Hypothalamus (tissue), 51 donors: ENCODE measurements around the gene LRP2.
A peak's percentile ranks its signal among the peaks of the same experiment; 100 is the strongest.
"Not testable (repeated sequence)": the region's sequence is repeated elsewhere in the genome, so short reads cannot be mapped to it uniquely, and the experiment has no call there.

ENCODE experiments used
- DNase-seq, 51 donors: peaks; one replicate each; lab custom pipeline; 2025; lab: John Stamatoyannopoulos, UW

LRP2 gene

DNA sequence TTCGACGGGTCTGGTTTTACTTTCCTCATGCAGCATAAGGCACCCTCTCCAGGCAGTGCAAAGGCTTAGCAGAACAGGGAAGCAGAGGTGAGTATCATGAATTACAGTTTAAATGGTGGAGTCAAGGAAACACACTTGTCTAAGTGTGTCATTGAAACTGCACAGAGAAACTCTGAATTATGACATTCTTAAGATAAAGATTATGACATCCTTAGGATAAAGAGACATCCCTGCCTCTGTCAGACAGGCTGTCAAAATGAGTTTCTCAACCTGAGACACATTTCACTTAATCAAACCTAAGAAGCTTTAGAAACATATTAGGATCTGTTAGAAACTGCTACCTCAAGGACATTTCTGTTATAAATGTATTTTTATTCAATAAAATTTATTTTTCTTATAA is 179.8 kb downstream of the LRP2 start:
- DNase-seq: no peak

DNA sequence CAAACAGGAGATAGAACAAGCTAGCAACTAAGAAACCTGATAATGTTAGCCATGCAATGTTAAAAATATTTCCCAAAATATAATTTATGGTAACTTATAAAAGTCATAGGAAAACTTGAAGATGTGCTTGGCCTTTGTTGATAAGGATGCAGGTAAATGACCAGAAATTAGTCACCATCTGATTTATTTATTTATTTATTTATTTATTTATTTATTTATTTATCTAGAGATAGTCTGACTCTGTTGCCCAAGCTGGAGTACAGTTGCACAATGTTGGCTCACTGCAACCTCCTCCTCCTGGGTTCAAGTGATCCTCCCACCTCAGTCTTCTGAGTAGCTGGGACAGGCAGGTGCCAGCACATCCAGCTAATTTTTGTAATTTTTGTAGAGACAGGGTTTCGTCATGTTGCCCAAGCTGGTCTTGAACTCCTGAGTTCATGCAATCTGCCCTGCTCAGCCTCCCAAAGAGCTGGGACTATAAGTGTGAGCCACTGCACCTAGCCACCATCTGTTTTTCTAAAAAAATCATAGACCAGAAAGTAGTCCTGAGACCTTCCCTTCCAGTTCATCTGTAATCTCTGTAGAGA is 183.4 kb downstream of the LRP2 start:
- no peak for DNase-seq

DNA sequence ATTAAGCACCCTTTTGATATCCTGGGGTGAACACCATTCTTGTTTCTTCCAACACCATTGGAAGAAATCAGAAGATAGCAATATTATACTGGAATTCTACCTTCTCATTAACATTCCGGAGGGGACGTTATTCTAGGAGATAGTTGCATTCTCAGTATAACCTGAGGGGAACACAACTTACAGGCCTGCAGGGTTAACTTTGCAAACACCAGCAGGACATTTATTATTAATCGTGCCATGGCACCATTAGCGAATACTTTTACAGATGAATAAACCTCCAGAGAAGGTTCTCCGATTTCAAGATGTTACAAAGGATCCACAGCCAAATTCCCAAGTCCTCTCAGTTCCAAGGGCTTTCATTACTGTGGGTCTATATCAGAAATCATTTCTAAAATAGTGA is 184.0 kb downstream of the LRP2 start:
- no peak for DNase-seq

DNA sequence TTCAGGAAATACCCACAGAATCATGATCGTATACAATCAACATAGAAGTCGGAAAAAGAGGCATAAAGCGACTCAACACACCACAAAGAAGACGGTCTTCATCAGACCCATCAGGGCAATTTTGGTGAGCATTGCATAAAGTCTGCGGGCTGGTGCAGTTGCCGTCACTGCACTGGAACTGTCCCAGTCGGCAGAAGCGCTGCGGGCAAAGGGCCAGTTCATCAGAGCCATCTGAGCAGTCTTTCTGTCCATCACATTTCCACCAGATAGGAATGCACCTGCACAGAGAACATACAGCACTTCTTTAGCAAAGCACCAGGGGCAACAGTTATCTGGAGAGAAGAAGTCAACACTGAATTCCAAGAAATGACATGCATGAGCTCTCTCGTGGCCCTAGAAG is 187.2 kb downstream of the LRP2 start:
- DNase-seq: peak in 1 of 51 donors; percentile 19

DNA sequence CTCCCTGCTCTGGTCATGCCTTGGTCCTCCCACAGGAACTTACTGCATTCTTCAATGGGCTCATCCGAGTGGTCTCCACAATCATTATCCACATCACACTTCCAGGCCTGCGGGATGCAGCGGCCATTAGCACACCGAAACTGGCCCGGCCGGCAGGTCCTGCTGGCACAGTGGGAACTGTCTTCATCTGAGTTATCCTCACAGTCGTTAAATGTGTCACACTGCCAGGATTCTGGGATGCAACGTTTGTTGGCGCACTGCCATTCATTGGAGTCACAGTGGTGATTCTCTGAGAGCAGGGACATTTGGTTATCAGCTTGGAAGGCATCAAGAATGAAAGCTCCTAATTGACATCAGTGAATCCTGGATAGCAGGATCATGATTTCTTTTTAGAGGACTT is 188.5 kb downstream of the LRP2 start:
- peak in 5 of 51 donors; percentile 3 to 20 (median 5) for DNase-seq

DNA sequence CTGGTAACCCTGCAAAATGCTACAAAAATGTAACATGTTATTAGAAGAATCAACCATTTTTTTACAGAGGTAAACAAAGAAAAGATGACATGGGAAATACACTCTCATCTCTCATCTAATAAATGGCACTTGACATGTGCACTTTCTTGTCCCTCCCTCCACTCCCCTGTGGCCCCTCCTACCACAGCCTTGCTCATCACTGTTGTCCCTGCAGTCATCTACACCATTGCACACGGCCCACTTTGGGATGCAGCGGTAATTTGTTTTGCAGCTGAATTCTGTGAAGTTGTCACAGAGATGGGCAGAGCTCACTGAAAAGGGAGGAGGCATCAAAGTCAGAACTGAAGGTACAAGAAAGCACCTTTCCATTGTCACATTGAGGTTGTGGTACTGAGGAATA is 189.4 kb downstream of the LRP2 start:
- no peak for DNase-seq

DNA sequence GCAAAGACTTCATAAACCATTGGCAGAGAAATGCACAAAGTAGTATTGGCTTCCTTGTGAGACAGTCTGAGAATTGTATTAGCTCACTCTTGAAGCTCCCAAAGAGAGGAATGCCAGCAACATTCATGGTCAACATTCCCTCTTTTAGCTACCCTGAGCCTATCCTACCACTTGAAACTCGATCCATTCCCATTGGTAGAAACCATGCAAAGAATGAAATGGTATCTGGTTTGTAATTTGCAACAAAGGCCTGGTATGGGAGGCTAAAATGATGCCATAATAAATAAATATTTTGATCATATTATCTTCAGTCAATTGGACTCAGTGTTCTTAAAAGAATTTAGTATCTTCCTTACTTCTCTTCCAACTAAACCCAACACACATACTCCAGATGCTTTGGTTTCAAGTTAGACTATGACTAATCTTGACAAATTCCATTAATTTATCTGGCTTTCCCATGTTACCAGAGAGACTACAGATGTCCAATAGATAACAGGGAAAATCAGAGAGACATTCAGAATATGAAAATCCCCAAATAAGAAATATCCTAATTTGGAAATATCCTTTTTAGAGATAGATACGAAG is 190.1 kb downstream of the LRP2 start:
- DNase-seq: no peak

DNA sequence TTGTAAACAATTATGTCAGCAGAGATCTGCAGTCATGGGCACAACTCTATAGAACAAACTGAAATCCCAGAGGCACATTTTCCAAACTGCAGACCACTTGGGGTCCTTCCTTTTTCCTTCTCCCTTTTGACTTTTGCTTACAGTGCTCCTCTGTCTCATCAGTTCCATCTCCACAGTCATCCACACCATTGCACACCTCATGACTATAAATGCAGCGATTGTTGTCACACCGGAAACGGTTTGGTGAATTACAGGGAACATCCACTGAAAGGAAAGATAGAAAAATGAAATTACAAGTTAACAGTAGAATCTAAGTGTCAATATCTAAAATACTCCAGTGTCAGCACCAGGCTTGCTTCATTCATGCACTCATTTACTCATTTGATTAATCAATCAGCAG is 196.5 kb downstream of the LRP2 start:
- no peak for DNase-seq

DNA sequence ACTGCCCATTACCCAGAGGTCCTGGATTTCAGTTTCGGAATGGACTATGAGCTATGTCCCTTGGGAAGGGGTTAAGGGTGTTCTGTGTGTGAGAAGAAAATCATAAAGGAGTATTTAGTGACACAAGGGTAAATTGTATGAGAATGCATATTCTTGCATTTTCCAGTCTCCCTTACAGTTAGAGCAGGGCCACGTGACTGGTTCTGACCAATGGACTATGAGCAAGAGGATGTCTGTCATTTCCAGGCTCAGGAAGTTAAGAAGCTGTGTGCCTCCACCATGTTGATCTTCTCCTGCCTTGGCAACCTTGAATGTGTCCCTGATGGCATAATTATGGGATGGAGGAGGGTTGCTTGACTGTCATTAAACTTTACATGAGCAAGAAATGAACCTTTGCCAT is 198.0 kb downstream of the LRP2 start:
- DNase-seq: no peak

DNA sequence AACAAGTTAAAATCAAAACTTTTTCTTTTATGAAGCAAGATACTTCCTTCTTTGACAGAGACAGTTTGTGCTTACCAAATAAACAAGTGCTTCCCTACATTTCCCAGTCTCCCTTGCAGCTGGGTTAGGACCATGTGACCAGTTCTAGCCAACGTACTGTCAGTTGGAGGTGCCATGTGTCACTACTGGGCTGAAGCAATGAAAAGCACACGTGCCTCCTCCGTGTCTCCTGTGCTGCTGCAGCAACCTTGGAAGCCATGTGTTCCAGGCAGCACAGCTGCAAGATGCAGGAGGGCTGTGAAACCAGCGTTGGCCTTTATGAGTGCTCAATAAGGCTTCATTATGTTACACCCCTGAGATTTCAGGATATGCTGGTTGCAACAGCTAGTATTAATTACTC is 199.7 kb downstream of the LRP2 start:
- DNase-seq: no peak

DNA sequence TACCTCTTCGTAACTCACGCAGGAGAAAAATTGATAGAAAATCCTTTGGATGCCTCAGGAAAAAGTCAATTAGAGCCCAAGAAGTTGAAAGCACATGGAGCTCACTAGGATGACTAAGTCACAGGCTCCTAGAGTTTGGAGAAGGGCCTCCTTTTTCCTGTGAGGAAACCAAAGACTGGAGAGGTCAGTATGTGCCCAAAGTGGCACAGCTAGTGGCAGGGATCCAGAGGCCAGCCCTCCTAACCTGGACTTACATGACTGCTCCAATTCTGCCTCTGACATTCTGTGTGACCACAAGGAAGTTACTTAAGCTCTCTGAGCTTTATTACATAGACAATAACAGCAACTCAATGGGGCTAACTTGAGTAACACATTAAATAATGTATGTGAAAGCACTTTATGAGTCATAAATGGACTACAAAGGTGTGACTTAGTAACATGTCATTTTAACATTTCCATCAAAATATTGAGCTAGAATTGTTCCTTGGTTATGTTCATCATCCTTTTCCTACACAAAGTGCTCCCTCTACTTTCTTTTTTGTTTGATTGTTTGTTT is 201.3 kb downstream of the LRP2 start:
- no peak for DNase-seq

DNA sequence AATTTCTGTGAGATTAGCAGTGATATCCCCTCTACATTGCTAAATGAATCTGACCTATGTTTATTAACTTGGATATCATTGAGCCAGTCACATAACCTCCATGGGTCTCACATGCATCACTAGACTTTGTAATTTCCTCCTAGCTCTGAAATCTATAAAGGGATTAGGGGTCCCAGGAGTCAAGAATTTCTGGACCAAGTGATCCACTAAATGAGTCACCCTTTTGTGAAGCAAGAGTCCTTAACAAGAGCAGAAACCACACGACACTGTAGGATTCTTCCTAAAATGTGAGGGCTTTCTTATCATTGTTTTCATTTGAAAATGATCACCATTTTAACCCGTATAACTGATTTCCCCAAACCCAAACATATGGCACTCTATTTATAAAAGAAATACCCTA is 202.6 kb downstream of the LRP2 start:
- DNase-seq: no peak

DNA sequence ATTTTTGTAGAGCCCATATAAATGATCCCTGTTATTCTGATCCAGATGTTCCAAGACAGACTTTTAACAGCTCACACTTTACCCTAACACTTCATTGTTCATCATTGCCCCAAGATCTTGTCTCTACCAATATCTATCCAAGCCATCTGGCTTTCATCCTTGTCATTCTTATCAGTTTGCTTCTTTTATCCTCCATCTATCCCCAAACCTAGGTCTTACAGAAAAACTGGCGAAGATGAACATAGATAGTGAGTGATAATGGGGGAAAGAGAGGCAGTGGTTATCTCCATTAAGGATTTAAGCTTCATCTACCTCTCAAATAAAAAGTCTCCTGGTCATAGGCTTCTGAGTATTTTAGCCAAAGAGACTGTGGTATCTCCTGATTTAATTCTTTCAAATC is 203.5 kb downstream of the LRP2 start:
- DNase-seq: no peak

DNA sequence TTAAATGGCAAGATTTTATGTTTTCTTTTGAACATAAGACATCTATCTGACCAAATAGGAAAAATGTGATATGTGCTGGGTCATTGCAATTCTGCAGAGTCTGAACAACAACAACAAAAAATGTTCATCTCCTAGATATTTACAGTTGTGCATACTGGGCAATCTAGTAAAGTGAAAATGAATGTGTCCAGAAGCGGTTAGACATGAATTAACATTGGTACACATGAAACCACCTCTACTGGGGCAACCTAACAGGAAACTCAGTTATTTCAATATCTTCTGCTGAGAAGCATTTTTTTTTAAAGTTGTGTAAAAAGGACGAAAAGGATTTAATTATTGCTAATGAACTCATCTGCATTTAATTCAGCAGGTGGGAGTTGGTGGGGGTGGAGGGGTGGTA is 216.1 kb downstream of the LRP2 start:
- DNase-seq: no peak

DNA sequence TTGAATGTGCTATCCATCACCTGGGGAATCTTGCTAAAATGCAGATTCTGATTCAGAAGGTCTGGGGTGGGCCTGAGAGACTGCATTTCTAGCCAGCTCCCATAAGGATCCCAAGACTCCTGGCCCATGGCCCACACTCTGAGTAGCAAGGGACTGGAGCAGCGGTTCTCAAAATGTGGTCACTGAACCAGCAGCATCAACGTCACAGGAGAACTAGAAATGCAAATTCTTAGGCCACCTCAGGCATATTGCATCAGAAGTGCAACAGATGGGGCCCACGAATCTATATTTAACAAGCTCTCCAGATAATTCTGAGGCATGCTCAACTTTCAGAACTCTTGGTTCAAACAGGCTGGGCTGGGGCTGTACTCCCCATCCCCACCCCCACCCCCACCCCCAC is 218.3 kb downstream of the LRP2 start:
- no peak for DNase-seq

DNA sequence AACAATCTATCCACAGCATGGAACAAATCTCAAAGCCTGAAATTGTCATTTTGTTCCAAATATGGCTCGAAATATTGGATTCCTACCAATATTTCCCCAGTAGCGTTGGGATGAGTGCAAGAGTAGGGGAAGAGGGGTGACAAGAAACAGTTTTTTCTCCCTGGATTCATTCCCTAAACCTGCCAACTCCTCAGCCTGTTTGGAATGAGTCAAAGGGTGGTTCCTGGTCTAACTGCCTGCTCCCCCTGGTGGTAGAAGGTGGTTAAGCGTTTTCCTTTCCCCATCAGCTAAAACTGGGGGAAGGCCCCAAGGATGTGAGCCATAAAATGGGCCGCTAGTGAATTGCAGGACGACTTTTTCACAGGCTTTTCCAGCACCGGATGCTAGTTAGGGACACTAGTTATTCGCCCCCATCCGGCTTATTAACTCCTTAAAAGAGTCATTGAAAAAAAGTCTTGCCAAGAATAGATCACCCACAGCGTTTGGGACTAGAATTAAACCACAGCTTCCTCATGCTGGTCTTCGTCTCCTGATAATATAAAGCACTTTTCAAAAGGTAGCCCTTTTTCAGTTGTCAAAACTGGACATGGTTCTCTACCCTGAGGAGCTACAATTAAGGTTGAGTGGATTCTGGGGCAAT is 220.5 kb downstream of the LRP2 start:
- peak in 14 of 51 donors; percentile 1 to 45 (median 8) for DNase-seq

DNA sequence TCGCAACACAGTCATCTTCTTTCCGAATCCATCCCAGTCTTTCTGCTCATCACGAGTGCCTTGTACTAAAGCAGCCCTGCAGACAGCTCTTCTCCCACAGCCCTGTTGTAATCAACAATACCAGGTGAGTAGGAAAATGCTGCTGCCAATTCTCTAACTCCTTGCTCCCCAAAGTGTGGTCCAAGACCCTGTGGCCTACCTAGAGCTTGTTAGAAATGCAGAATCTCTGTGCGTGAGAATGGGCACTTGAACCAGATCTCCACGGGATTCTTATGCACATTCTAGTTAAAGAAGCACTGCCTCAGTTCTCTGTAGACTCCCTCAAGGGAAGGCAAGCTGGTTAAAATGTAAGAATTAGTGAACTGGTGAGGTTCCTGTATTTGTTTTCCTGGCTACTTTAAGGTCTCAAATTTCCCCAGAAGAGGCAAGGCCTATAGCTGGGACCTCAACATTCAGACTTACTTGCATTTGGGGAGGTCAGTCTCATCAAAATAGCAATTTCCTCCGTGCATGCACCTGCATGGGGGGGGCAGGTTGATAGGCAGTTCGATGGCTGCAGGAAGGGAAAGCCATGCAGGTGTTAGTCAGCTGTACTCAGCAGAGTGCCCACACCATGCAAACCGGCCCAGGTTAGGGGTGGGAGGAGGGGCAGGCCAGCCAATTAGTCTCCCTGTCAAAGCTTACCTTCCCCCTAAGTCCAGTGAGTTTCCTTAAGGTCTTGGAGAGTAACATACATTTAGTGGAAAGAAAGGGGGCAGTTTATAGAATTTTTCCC is 222.2 kb downstream of the LRP2 start:
- no peak for DNase-seq

DNA sequence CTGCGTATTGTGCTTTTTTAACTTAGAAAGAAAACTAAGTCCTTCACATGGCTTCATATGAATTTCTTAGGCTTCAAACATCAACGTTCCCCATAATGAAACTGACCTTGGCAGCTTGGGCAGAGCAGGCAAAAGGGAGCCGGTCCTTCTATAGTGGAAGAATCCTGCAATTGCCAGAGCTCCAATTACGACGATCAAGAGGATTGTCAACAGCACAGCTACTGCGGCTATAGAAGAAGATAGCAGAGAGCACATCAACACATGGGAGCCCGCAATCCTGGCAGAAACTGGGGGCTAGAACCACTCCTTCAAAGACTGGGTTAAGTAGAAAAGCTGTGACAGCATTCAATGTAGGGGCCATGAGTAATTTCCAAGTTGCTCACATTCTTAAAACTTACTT is 223.2 kb downstream of the LRP2 start:
- DNase-seq: no peak

DNA sequence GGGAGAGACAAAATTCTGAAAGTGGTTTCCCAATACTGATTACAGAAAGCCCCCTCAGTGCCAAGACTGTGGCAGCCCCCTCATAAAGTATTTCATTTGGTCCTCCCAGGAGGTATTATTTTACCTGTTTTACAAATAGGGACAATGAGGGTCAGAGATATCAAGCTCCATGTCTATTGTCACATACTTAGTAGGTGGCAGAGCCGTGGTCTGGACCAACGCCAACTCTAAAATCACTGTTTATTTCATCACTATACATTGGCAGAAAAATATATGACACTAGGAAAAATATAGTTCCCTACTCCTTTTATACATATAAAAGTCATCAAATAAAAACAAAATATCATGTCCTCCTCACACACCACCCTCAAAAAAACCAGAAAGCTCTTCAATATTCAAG is 224.4 kb downstream of the LRP2 start:
- DNase-seq: no peak

DNA sequence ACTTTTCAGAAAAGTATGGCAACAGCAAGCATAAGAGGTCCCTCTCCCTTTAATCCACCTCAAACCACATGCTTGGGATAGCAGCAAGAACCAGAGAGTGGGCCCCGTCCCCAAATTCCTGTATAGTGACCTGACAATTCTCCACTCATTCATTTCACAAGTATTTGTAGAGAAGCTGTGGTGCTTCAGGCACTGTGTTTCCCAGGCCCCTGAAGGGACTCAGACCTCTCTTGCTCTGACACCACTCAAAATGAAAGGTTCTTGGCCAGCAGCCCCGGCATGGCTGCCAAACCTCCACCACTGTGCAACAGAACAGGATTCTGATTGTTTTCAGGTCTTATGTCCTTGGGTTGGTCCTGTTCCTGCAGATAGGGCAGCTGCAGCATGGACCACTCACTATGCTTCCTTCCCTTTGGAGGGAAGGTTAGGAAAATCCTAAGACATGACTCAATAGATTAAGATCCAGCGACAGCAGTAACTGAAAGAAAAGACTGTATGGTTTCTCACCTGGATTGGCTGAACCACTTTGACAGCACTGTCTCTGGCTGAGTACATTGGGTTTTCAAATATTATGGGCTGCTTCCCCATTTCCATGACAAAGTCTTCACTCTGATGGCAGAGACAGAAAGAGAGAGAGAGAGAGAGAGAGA is 225.3 kb downstream of the LRP2 start:
- DNase-seq: no peak

DNA sequence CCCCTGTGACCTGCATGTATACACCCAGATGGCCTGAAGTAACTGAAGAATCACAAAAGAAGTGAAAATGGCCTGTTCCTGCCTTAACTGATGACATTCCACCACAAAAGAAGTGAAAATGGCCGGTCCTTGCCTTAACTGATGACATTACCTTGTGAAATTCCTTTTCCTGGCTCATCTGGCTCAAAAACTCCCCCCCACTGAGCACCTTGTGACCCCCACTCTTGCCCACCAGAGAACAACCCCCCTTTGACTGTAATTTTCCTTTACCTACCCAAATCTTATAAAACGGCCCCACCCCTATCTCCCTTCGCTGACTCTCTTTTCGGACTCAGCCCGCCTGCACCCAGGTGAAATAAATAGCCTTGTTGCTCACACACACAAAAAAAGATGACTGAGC is 225.9 kb downstream of the LRP2 start:
- not testable (repeated sequence) for DNase-seq
